Upper lobe of left lung (tissue), 6 donors: ENCODE results near the gene HS6ST2. TPM values are rescaled to one million over a fixed set of nuclear protein-coding genes. Genes with fewer than 3 reads are reported as not detected.

Experiments used
- ATAC-seq, 2 donors: fragments of 200-7000 bp; cut with Tn5 transposase; one replicate each; pipeline ENCODE4 v1.9.1; 2022; ENCODE audit warnings: mild to moderate bottlenecking in 2 of 2, moderate library complexity in 2 of 2; ENCODE audit not compliant: low FRiP score in 2 of 2
- DNase-seq, 2 donors: peaks; one replicate each; pipeline ENCODE4 v3.0.0-alpha.2; 2019 to 2020
- H3K27ac ChIP-seq, 4 donors: fragments of 200-600 bp; sonication (generic); one replicate each; pipeline ENCODE4 v1.5.1; 2016 to 2019
- H3K27me3 ChIP-seq, 4 donors: fragments of 200-600 bp; sonication (generic); one replicate each; pipeline ENCODE4 v1.5.1; 2017 to 2019
- H3K36me3 ChIP-seq, 4 donors: fragments of 200-600 bp; sonication (generic); one replicate each; pipeline ENCODE4 v1.5.1; 2016 to 2019
- H3K4me1 ChIP-seq, 4 donors: fragments of 200-600 bp; sonication (generic); one replicate each; pipeline ENCODE4 v1.5.1; 2018 to 2019
- H3K4me3 ChIP-seq, 4 donors: fragments of 200-600 bp; sonication (generic); one replicate each; pipeline ENCODE4 v1.5.1; 2017 to 2019; ENCODE audit warnings: mild to moderate bottlenecking in 2 of 4, moderate library complexity in 1 of 4
- H3K9me3 ChIP-seq, 4 donors: fragments of 200-600 bp; sonication (generic); one replicate each; pipeline ENCODE4 v1.5.1; 2018 to 2019
- CTCF ChIP-seq, 6 experiments: fragments of 450-650 bp in 4 of 6; fragments of 200-600 bp in 2 of 6; sonication (generic) in 2 of 6; IDR thresholded peaks; one replicate each; pipeline ENCODE4 v1.5.1; 2016 to 2019; ENCODE audit warnings: antibody characterized with exemption in 6 of 6
- EP300 ChIP-seq, 4 donors: sonication (generic); formaldehyde crosslinking; IDR thresholded peaks; one replicate each; pipeline ENCODE4 v1.5.1; 2017; ENCODE audit warnings: antibody characterized with exemption in 4 of 4, control low read depth in 2 of 4
- POLR2A ChIP-seq, 4 donors: fragments of 450-650 bp; IDR thresholded peaks; one replicate each; pipeline ENCODE4 v1.5.1; 2016 to 2017; ENCODE audit warnings: antibody characterized with exemption in 4 of 4, mild to moderate bottlenecking in 2 of 4
- POLR2AphosphoS5 ChIP-seq, 2 donors: sonication (generic); formaldehyde crosslinking; IDR thresholded peaks; one replicate each; pipeline ENCODE4 v1.5.1; 2017; ENCODE audit warnings: antibody characterized with exemption in 2 of 2
- WGBS, 2 donors: methylation state at CpG; one replicate each; pipeline ENCODE4 v1.1.5; 2017 to 2018; 5-methylcytosine and 5-hydroxymethylcytosine counted together
- total RNA-seq, 6 donors: library from RNA; depleted of rRNA in 4 of 6; stranded (reverse); fragments of >200 nt in 4 of 6; gene quantifications; one replicate each; pipeline versions ENCODE4 v1.1.0 to v1.2.1, GENCODE V29; 2016 to 2021
- donor health status: DM: no; HTN: no; CAD: no; lungs with moderate emphysema.
- donor health status: DM: no; HTN: yes; CAD: no; lungs with severe emphysema.

The HS6ST2 gene
- total RNA-seq, 6 donors from 2014 or later = 0.30 to 2.5 (median 1.2) TPM

- Histone ChIP-seq H3K27me3 (no peaks in the 10 kb centered on the region), H3K36me3 (no peaks in the 10 kb centered on the region), H3K4me1 (no peaks in the 10 kb centered on the region), H3K27ac (no peak overlapping the region), H3K4me3 (no peak overlapping the region), H3K9me3 (no peaks in the 10 kb centered on the region)
- no peak for DNase-seq
- TF ChIP-seq POLR2A (IDR thresholded peaks at IDR 0.05) (no peak), EP300 (IDR thresholded peaks at IDR 0.05) (no peak), CTCF (IDR thresholded peaks at IDR 0.05) (no peak), POLR2AphosphoS5 (IDR thresholded peaks at IDR 0.05) (no peak)
- ATAC-seq = no peak
- WGBS, 2 donors = 75% methylated on average over 3 of the region's 3 CpGs
Measured at GRCh38 chrX:132676102-132676501, 282.3 kb downstream of the HS6ST2 start.

GRCh38 chrX:132673331-132673730, 285.1 kb downstream of the HS6ST2 start:
- no peaks in the 10 kb centered on the region for H3K27me3 ChIP-seq
- WGBS, 2 donors = 18 to 33% methylated on average over 1 of the region's 1 CpG
- no peak for TF ChIP-seq POLR2AphosphoS5 (IDR thresholded peaks at IDR 0.05)
- TF ChIP-seq CTCF (IDR thresholded peaks at IDR 0.05) = no peak
- no peak for TF ChIP-seq POLR2A (IDR thresholded peaks at IDR 0.05)
- no peak for TF ChIP-seq EP300 (IDR thresholded peaks at IDR 0.05)
- no peak overlapping the region for H3K27ac ChIP-seq
- no peak overlapping the region for H3K4me3 ChIP-seq
- ATAC-seq = no peak
- H3K9me3 ChIP-seq = no peaks in the 10 kb centered on the region
- DNase-seq = no peak
- no peaks in the 10 kb centered on the region for H3K4me1 ChIP-seq
- no peaks in the 10 kb centered on the region for H3K36me3 ChIP-seq

GRCh38 chrX:132671229-132671641, 287.2 kb downstream of the HS6ST2 start:
- Histone ChIP-seq H3K27me3 (no peaks in the 10 kb centered on the region), H3K27ac (no peak overlapping the region), H3K36me3 (no peaks in the 10 kb centered on the region), H3K4me1 (no peaks in the 10 kb centered on the region), H3K9me3 (no peaks in the 10 kb centered on the region), H3K4me3 (no peak overlapping the region)
- WGBS, 2 donors = 61 to 79% methylated on average over 2 to 3 of the region's 3 CpGs
- DNase-seq (no peak), ATAC-seq (no peak)
- no peak for TF ChIP-seq EP300 (IDR thresholded peaks at IDR 0.05)
- no peak for TF ChIP-seq CTCF (IDR thresholded peaks at IDR 0.05)
- TF ChIP-seq POLR2A (IDR thresholded peaks at IDR 0.05) = no peak
- TF ChIP-seq POLR2AphosphoS5 (IDR thresholded peaks at IDR 0.05) = no peak

- Histone ChIP-seq H3K36me3 (no peaks in the 10 kb centered on the region), H3K27ac (no peak overlapping the region), H3K9me3 (no peaks in the 10 kb centered on the region), H3K27me3 (no peaks in the 10 kb centered on the region), H3K4me3 (no peak overlapping the region), H3K4me1 (no peaks in the 10 kb centered on the region)
- ATAC-seq (no peak), DNase-seq (no peak)
- TF ChIP-seq CTCF (IDR thresholded peaks at IDR 0.05) (no peak), POLR2AphosphoS5 (IDR thresholded peaks at IDR 0.05) (no peak), EP300 (IDR thresholded peaks at IDR 0.05) (no peak), POLR2A (IDR thresholded peaks at IDR 0.05) (no peak)
- 90 to 92% methylated on average over 4 of the region's 4 CpGs for WGBS, 2 donors
Measured at GRCh38 chrX:132669142-132669541, 289.3 kb downstream of the HS6ST2 start.

- no peaks in the 10 kb centered on the region for H3K9me3 ChIP-seq
- H3K36me3 ChIP-seq = no peaks in the 10 kb centered on the region
- no peaks in the 10 kb centered on the region for H3K27me3 ChIP-seq
- no peak overlapping the region for H3K27ac ChIP-seq
- no peaks in the 10 kb centered on the region for H3K4me1 ChIP-seq
- TF ChIP-seq POLR2AphosphoS5 (IDR thresholded peaks at IDR 0.05) (no peak), POLR2A (IDR thresholded peaks at IDR 0.05) (no peak), CTCF (IDR thresholded peaks at IDR 0.05) (no peak), EP300 (IDR thresholded peaks at IDR 0.05) (no peak)
- no peak overlapping the region for H3K4me3 ChIP-seq
- DNase-seq = no peak
- 56 to 65% methylated on average over 4 to 6 of the region's 6 CpGs for WGBS, 2 donors
- ATAC-seq = no peak
Measured at GRCh38 chrX:132668178-132668577, 290.3 kb downstream of the HS6ST2 start.
